Activated CD4-positive, alpha-beta T cell treated with anti-CD3 and anti-CD28 coated beads, Interleukin-2, Interleukin-4, amounts not matched to agents 100 ng/mL and 50 ng/mL, durations not matched to agents 16 hours and 8 hours (primary cell): ENCODE data around the gene RAB3GAP1.
A peak's percentile ranks its signal among the peaks of the same experiment; 100 is the strongest.
"Not testable (repeated sequence)": the region's sequence is repeated elsewhere in the genome, so short reads cannot be mapped to it uniquely, and the experiment has no call there.

Experiments
- DNase-seq: peaks from one replicate; pipeline ENCODE4 v3.0.0-alpha.2; 2020; ENCODE audit warnings: low spot score

The RAB3GAP1 gene

GRCh38 chr2:135052042-135052876 lies at the start of gene RAB3GAP1:
Gene RAB3GAP1, plus strand, starts transcription at chr2:135052292. Its CDS starts 16 bp downstream, at chr2:135052308.
- DNase-seq = peak; percentile 94

GRCh38 chr2:135002836-135003235 lies 49.3 kb upstream of the RAB3GAP1 start:
- DNase-seq = no peak

DNA sequence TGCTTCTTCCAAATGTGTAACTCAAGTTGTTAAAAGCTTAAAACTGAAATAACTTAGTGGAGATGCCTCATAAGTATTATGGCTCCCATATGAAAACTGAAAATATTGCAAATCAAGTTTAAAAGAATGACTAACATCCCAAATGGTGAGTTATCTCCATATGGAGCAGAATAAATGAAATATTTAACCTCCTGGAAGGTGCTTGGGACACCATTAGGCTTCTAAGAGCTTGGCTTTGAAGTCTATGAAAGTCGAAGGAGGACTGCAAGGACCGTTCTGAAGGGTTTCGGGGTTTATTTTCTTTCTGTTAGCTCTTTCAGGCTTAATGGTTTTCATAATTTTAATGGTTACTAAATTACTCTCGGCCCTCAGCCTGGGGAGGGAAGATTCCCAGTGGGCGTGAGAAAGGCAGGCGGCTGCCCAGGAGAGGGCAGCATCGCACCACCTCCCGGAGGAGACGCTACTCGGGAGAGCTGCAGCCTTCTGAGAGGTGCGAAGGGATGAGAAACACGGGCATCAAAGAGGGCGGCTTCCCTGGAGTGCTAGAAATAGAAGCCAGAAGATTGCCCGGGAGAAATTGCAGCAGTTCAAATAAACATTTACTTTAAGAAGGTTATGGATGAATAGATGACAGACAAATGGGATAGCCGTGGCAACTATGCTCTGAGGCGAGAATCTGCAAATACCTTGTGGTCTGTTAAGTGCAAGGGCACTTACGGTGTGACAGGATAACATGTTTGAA lies 47.9 kb upstream of the RAB3GAP1 start:
- DNase-seq = peak; percentile 69

GRCh38 chr2:135005753-135006152 lies 46.3 kb upstream of the RAB3GAP1 start:
- no peak for DNase-seq

DNA sequence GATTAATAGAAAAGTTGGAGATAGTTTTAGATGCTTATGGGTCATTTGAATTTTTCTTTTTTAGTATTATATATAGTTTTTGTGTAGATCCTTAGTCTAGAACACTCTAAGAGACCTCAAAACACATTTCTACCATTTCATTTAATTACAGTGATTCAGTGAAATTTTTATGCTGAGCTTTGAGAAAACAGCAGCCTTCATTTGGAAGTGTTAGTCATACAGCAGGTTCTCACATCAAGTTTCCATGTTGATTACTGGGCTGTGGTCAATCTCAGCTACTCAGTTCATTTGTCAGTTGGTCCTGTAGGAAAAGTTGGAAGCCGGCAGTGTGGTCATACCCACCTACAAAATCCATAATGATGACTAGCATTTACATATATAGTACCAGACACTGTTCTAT lies 42.8 kb upstream of the RAB3GAP1 start:
- peak; percentile 3 for DNase-seq

- DNase-seq = peak; percentile 34
Observed at GRCh38 chr2:135010200-135010942, 41.7 kb upstream of the RAB3GAP1 start.

- no peak for DNase-seq
Observed at GRCh38 chr2:135011633-135012032, 40.5 kb upstream of the RAB3GAP1 start.

- no peak for DNase-seq
Observed at GRCh38 chr2:135021618-135022017, 30.5 kb upstream of the RAB3GAP1 start.

DNA sequence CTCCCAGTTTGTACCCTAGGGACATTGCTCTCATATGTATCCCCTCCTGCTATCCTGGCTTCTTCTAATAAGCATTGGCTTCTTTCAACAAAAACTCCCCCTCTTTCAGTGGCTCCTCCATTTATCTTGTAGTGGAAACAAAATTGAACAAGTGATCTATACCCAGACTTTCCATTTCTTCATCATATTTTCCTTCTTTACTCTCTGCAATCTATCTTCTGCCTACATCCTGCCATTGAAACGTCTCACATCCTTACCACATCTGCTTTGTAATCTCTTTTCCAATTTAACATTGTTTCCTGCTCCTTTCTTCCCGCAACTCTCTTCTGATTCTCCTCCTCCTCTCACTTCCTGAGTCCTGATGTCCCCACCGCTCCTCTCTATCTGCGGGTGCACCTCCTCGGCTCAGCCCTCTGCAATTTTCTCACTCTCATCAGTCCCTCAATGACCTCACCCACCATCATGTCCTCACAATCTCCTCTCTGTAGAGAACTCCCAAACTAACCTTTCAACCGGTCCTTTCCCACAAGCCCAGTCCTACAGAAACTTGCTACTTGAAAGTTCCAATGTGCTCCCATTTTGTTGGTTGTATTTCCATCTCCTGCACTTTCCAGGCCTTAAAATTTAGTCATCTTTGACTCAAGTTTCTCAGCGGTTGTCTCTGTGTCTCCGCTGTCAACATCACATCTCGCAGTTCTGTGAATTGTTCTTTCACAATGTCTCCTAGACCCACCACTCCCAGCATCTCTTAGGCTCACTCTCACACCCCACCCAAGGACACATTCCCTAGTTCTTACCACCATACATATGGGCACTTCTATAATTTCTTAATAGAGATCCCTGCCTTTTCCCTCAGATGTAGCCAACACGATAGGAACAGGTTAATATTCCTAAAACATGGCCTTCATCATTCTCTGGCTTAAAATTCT lies 28.9 kb upstream of the RAB3GAP1 start:
- DNase-seq = no peak

DNA sequence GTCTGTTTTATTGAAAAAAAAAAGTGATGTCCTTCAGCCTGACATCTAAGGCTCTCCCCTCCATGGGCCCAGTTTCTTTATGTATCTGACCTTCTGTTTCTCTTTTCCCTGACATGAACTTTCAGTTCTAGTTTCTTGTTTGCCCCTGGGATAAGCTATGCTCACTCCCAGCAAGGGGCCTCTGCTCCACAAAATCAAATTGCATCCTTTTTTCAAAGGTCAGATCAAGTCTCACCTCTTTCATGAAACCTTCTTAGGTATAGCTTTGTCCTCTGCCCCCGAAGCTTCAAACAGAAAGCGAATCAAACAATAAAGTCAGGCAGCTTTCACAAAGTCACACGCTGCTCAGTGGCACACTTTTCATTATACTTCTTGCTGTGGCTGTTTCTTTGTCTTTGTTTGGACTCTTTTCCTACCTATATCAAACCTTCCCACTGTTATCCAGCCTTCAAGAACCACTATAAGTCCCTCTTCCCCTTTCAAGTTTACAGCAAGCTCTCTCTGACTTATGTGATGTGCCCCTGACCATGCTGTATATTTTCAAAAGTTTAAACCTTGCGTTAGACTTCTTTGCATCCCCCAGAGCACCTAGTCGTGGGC lies 28.1 kb upstream of the RAB3GAP1 start:
- DNase-seq = no peak

- no peak for DNase-seq
Observed at GRCh38 chr2:135029481-135030134, 22.5 kb upstream of the RAB3GAP1 start.

DNA sequence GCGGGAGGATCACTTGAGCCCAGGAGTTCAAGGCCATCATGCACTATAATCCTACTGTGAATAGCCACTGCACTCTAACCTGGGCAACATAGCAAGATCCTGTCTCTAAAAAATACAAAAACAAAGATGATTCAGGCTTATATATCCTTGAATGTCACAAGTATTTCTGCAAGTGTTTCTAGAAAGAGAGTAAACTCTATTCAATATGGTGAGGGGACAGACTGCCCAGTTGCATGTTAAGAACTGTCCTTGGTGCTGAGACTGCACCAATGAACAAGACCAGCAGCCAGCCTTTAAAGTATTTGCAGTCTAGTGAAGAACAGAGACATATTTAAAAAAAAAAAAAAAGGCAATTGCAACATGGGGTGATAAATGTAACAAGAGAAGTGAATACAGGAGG lies 21.3 kb upstream of the RAB3GAP1 start:
- DNase-seq = no peak

DNA sequence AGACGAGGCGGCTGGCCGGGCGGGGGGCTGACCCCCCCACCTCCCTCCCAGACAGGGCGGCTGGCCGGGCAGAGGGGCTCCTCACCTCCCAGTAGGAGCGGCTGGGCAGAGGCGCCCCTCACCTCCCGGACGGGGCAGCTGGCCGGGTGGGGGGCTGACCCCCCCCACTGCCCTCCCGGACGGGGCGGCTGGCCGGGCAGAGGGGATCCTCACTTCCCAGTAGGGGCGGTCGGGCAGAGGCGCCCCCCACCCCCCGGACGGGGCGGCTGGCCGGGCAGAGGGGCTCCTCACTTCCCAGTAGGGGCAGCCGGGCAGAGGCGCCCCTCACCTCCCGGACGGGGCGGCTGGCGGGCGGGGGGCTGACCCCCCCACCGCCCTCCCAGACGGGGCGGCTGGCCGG lies 18.9 kb upstream of the RAB3GAP1 start:
- DNase-seq = not testable (repeated sequence)

DNA sequence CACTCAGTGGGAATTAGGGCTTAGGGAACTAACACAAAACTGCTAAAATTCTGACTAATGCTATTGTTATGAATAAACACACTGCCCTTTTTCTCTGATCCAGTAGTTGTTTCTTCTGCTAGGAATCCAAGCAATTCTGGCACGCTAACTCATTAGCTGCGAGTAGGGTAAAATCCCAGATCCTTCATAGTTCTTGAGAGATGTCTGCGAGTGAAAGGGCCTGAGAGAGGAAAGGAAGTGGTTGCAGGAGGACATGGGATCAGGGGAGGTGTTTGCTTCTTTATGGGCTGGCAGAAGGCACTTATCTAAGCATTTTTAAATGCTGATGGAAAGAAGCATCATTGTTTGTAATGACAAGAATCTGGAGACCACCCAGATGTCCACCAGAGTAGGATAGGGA lies 14.3 kb upstream of the RAB3GAP1 start:
- DNase-seq = no peak

DNA sequence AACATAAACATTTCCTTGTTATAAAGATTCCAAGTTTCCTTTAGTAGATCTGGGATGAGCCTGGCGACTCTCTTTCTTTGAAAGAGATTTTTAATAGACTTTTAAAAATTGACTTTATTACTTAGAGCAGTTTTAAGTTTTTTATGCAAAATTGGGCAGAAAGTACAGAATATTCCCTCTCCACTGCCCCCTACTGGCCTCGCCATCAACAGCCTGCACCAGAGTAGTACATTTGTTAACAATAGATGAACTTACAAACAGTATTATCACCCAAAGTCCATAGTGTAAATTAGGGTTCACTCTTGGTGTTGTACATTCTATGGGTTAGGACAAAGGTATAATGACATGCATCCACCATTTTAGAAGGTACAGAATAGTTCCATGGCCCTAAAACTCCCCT lies 8.7 kb upstream of the RAB3GAP1 start:
- DNase-seq = no peak

GRCh38 chr2:135047300-135047699 lies 4.8 kb upstream of the RAB3GAP1 start, which contains the start of gene MAP3K19:
Gene MAP3K19, minus strand, starts transcription at chr2:135047447. Its CDS starts 22,800 bp downstream, at chr2:135024647.
- no peak for DNase-seq

- DNase-seq = no peak
Observed at GRCh38 chr2:135048122-135048521, 4.0 kb upstream of the RAB3GAP1 start.

GRCh38 chr2:135050132-135050531 lies 2.0 kb upstream of the RAB3GAP1 start:
- no peak for DNase-seq

- no peak for DNase-seq
Observed at GRCh38 chr2:135050684-135051083, 1.4 kb upstream of the RAB3GAP1 start.

GRCh38 chr2:135052997-135053474 lies 944 bp downstream of the RAB3GAP1 start:
- DNase-seq = peak; percentile 77
